ENCODE measurements around the gene USP43. TPM values are rescaled to one million over a fixed set of nuclear protein-coding genes. Genes with fewer than 3 reads are reported as not detected.

Gene USP43
- polyA plus RNA-seq, 1 of the 3 experiments (the other 2 are of a cell fraction): 0.07 TPM

- H3K27ac ChIP-seq (ENCODE audit: low read depth in 2 of 2, low read length in 1 of 2): no peak overlapping the region
- H3K27me3 ChIP-seq (ENCODE audit: insufficient read depth): peaks cover 38% of the 10 kb centered on the region; the same call in 1 of the 2 replicates
- TF ChIP-seq JUND (IDR thresholded peaks at IDR 0.05): no peak
- TF ChIP-seq RCOR1 (IDR thresholded peaks at IDR 0.05; ENCODE audit: low read length): no peak
- no peak for TF ChIP-seq TAF1 (IDR thresholded peaks at IDR 0.05; ENCODE audit: borderline replicate concordance, low read depth, low read length)
- no peak for TF ChIP-seq MAX (IDR thresholded peaks at IDR 0.05; ENCODE audit: low read depth)
- TF ChIP-seq, protein P1, sequence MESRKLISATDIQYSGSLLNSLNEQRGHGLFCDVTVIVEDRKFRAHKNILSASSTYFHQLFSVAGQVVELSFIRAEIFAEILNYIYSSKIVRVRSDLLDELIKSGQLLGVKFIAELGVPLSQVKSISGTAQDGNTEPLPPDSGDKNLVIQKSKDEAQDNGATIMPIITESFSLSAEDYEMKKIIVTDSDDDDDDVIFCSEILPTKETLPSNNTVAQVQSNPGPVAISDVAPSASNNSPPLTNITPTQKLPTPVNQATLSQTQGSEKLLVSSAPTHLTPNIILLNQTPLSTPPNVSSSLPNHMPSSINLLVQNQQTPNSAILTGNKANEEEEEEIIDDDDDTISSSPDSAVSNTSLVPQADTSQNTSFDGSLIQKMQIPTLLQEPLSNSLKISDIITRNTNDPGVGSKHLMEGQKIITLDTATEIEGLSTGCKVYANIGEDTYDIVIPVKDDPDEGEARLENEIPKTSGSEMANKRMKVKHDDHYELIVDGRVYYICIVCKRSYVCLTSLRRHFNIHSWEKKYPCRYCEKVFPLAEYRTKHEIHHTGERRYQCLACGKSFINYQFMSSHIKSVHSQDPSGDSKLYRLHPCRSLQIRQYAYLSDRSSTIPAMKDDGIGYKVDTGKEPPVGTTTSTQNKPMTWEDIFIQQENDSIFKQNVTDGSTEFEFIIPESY (IDR thresholded peaks at IDR 0.05; ENCODE audit: borderline replicate concordance, low read depth): no peak
- no peak for TF ChIP-seq SMC3 (IDR thresholded peaks at IDR 0.05; ENCODE audit: low read depth, low read length)
- TF ChIP-seq CTCF (IDR thresholded peaks at IDR 0.05): no peak
- TF ChIP-seq, protein P2, sequence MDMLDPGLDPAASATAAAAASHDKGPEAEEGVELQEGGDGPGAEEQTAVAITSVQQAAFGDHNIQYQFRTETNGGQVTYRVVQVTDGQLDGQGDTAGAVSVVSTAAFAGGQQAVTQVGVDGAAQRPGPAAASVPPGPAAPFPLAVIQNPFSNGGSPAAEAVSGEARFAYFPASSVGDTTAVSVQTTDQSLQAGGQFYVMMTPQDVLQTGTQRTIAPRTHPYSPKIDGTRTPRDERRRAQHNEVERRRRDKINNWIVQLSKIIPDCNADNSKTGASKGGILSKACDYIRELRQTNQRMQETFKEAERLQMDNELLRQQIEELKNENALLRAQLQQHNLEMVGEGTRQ (IDR thresholded peaks at IDR 0.05; ENCODE audit: borderline replicate concordance, low read depth, low read length): no peak
- TF ChIP-seq FOXM1 (IDR thresholded peaks at IDR 0.05; ENCODE audit: low read depth): no peak
- no peak overlapping the region for H3K4me2 ChIP-seq
- H3K4me1 ChIP-seq (ENCODE audit: control insufficient read depth in 1 of 2, insufficient read depth in 2 of 2, low read depth in 1 of 2, low read length in 1 of 2): no peaks in the 10 kb centered on the region
- no peak overlapping the region for H2AFZ ChIP-seq (ENCODE audit: low read depth)
- no peaks in the 10 kb centered on the region for H4K20me1 ChIP-seq (ENCODE audit: insufficient read depth)
- H3K4me3 ChIP-seq (ENCODE audit: low read depth in 2 of 2, low read length in 1 of 2): no peak overlapping the region
- H3K9me3 ChIP-seq: no peaks in the 10 kb centered on the region
- CTCF ChIA-PET: no interaction called here
- no peaks in the 10 kb centered on the region for H3F3A ChIP-seq (replicated peaks; ENCODE audit: insufficient read depth)
- no peaks in the 10 kb centered on the region for H3K9me2 ChIP-seq
- no peaks in the 10 kb centered on the region for H3K36me3 ChIP-seq (replicated peaks in 1 of 2; ENCODE audit: control insufficient read depth in 1 of 2, insufficient read depth in 2 of 2, low read length in 1 of 2)
- no peak for DNase-seq
- POLR2A ChIA-PET: no interaction called here
- H3K79me2 ChIP-seq (ENCODE audit: insufficient read depth): no peaks in the 10 kb centered on the region
- H3K9ac ChIP-seq: no peak overlapping the region
- WGBS (ENCODE audit: low lambda C conversion rate): 18% methylated on average over 1 of the region's 1 CpG
These were observed 120.0 kb downstream of the USP43 start for GRCh38 chr17:9765322-9765721.

- no peaks in the 10 kb centered on the region for H3K9me3 ChIP-seq
- H3K79me2 ChIP-seq (ENCODE audit: insufficient read depth): no peaks in the 10 kb centered on the region
- H3K4me1 ChIP-seq (ENCODE audit: control insufficient read depth in 1 of 2, insufficient read depth in 2 of 2, low read depth in 1 of 2, low read length in 1 of 2): no peaks in the 10 kb centered on the region
- no peaks in the 10 kb centered on the region for H3K9me2 ChIP-seq
- H2AFZ ChIP-seq (ENCODE audit: low read depth): no peak overlapping the region
- ChIA-PET CTCF (interaction anchor here (1.0 to 1.4 kb wide), 2 partner anchors 21 to 38 kb away, joined by 3 read pairs; no protein-coding TSS in a partner anchor), POLR2A (no interaction called here)
- no peaks in the 10 kb centered on the region for H4K20me1 ChIP-seq (ENCODE audit: insufficient read depth)
- no peak for TF ChIP-seq MAX (IDR thresholded peaks at IDR 0.05; ENCODE audit: low read depth)
- TF ChIP-seq, protein P1 (IDR thresholded peaks at IDR 0.05; ENCODE audit: borderline replicate concordance, low read depth): no peak
- no peak for TF ChIP-seq MXI1 (IDR thresholded peaks at IDR 0.05; ENCODE audit: low read depth, low read length)
- TF ChIP-seq EP300 (IDR thresholded peaks at IDR 0.05; ENCODE audit: borderline replicate concordance in 1 of 2, low read depth in 1 of 2, low read length in 1 of 2): no peak
- no peak for TF ChIP-seq POLR2AphosphoS5 (IDR thresholded peaks at IDR 0.05; ENCODE audit: low read depth, low read length)
- TF ChIP-seq TCF12 (IDR thresholded peaks at IDR 0.05): no peak
- TF ChIP-seq, protein P3, sequence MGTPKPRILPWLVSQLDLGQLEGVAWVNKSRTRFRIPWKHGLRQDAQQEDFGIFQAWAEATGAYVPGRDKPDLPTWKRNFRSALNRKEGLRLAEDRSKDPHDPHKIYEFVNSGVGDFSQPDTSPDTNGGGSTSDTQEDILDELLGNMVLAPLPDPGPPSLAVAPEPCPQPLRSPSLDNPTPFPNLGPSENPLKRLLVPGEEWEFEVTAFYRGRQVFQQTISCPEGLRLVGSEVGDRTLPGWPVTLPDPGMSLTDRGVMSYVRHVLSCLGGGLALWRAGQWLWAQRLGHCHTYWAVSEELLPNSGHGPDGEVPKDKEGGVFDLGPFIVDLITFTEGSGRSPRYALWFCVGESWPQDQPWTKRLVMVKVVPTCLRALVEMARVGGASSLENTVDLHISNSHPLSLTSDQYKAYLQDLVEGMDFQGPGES (IDR thresholded peaks at IDR 0.05; ENCODE audit: low read depth, low read length): no peak
- no peak for TF ChIP-seq JUND (IDR thresholded peaks at IDR 0.05)
- no peak for TF ChIP-seq NFIC (IDR thresholded peaks at IDR 0.05; ENCODE audit: borderline replicate concordance)
- no peak for TF ChIP-seq GABPA (IDR thresholded peaks at IDR 0.05; ENCODE audit: low read depth)
- no peaks in the 10 kb centered on the region for H3F3A ChIP-seq (replicated peaks; ENCODE audit: insufficient read depth)
- WGBS (ENCODE audit: low lambda C conversion rate): 51% methylated on average over 5 of the region's 5 CpGs
- no peak overlapping the region for H3K9ac ChIP-seq
- DNase-seq: no peak
- H3K4me2 ChIP-seq: no peak overlapping the region
- peaks cover 44% of the 10 kb centered on the region; the same call in 1 of the 2 replicates for H3K27me3 ChIP-seq (ENCODE audit: insufficient read depth)
- no peaks in the 10 kb centered on the region for H3K36me3 ChIP-seq (replicated peaks in 1 of 2; ENCODE audit: control insufficient read depth in 1 of 2, insufficient read depth in 2 of 2, low read length in 1 of 2)
- no peak overlapping the region for H3K27ac ChIP-seq (ENCODE audit: low read depth in 2 of 2, low read length in 1 of 2)
- H3K4me3 ChIP-seq (ENCODE audit: low read depth in 2 of 2, low read length in 1 of 2): no peak overlapping the region
These were observed 121.7 kb downstream of the USP43 start for GRCh38 chr17:9766970-9767369.
